ENCODE data around the gene TUBB2B.

- TF ChIP-seq, protein P1, sequence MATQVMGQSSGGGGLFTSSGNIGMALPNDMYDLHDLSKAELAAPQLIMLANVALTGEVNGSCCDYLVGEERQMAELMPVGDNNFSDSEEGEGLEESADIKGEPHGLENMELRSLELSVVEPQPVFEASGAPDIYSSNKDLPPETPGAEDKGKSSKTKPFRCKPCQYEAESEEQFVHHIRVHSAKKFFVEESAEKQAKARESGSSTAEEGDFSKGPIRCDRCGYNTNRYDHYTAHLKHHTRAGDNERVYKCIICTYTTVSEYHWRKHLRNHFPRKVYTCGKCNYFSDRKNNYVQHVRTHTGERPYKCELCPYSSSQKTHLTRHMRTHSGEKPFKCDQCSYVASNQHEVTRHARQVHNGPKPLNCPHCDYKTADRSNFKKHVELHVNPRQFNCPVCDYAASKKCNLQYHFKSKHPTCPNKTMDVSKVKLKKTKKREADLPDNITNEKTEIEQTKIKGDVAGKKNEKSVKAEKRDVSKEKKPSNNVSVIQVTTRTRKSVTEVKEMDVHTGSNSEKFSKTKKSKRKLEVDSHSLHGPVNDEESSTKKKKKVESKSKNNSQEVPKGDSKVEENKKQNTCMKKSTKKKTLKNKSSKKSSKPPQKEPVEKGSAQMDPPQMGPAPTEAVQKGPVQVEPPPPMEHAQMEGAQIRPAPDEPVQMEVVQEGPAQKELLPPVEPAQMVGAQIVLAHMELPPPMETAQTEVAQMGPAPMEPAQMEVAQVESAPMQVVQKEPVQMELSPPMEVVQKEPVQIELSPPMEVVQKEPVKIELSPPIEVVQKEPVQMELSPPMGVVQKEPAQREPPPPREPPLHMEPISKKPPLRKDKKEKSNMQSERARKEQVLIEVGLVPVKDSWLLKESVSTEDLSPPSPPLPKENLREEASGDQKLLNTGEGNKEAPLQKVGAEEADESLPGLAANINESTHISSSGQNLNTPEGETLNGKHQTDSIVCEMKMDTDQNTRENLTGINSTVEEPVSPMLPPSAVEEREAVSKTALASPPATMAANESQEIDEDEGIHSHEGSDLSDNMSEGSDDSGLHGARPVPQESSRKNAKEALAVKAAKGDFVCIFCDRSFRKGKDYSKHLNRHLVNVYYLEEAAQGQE (IDR thresholded peaks at IDR 0.05; ENCODE audit: insufficient read depth in 1 of 2, low read depth in 2 of 2, low read length in 2 of 2): no peak
- TF ChIP-seq POLR2AphosphoS5 (IDR thresholded peaks at IDR 0.05; ENCODE audit: low read depth, low read length) (no peak), TAF1 (IDR thresholded peaks at IDR 0.05; ENCODE audit: borderline replicate concordance, insufficient read depth, low read length) (peak; percentile 1; the same call in 1 of the 2 replicates), SIN3A (IDR thresholded peaks at IDR 0.05; ENCODE audit: borderline replicate concordance, insufficient read depth, low read length) (no peak), FOXP2 (optimal IDR thresholded peaks at IDR 0.05; ENCODE audit: borderline replicate concordance, extremely low read depth, extremely low read length, insufficient read depth) (no peak)
These were observed 30.7 kb upstream of the TUBB2B start for GRCh38 chr6:3258201-3258600.
